HG02884 (cell line): ENCODE data around the gene RNF141.

Experiments used
- ATAC-seq: cut with Tn5 transposase; IDR thresholded peaks from one replicate; pipeline ENCODE4 v1.9.1; 2021; ENCODE audit warnings: mild to moderate bottlenecking, moderate library complexity; ENCODE audit not compliant: unreplicated experiment

Gene RNF141

GRCh38 chr11:10484461-10485180 is 56.4 kb downstream of the RNF141 start:
- no peak for ATAC-seq

DNA sequence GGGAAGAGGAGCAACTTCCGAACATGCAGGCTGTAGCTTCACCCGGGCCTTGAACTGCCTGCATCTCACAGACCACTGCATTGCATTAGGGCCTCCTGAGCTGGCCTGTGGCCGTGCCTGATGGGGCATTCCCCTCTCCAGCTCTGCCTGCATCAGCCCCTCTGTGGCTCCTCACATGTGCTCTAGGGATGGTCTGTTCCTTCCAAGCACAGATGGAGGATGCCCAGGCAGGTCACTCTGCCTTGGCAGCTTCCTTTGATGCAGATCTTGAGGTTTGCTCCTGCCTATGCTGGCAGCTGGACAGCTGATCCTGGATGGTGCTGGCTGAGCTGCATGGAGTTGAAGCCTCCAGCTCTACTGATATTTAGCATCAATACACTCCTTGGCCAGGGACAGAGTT is 57.4 kb downstream of the RNF141 start:
- ATAC-seq, result no peak

DNA sequence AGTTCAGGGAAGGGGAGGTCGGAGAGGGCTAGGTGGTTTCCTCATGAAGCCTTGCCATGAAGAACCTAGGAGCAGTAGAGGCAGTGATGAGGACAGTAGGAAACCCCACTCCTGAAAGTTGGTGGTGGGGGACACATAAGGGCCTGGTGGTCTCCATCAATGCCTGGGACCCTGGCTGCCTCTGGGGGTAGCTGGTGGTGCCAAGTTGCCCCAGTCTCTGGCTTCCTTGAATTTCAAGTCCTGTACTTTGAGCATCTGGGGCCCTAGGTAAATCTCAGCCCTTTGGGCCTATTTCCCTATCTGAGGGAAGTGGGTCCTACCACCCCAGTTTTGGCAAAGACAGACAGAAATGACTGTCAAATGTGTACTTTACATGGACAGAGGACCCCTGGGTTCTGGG is 57.8 kb downstream of the RNF141 start:
- ATAC-seq, result no peak

DNA sequence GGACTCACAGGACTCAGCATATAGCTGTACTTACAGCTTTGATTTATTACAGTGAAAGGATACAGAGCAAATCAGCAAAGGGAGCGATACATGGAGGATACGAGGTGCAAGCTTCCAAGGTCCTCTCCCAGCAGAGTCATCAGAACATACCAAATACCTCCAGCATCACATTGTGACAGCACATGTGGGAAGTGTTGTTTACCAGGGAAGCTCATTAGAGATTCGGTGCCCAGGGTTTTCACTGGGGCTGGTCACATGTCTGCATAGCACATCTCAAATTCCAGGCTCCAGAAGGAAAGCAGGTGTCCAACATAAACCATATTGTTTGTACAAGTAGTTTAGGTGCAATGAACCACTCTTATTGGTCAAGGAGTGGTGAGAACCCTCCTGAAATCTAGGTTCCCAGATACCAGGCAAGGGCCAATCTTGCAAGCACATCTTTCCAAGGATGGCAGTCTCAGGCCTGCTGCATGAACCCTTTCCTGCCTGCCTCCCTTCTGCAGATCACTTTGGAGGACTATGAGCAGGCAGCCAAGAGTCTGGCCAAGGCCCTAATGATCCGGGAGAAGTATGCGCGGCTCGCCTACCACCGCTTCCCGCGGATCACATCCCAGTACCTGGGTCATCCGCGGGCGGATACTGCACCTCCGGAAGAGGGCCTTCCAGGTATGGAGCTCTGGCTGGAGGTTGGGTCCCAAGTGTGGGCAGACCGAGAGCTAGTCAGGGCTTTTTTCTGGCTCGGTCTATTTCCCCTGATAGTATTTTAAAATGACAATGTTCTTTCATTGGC is 59.2 kb downstream of the RNF141 start:
- ATAC-seq, result no peak

DNA sequence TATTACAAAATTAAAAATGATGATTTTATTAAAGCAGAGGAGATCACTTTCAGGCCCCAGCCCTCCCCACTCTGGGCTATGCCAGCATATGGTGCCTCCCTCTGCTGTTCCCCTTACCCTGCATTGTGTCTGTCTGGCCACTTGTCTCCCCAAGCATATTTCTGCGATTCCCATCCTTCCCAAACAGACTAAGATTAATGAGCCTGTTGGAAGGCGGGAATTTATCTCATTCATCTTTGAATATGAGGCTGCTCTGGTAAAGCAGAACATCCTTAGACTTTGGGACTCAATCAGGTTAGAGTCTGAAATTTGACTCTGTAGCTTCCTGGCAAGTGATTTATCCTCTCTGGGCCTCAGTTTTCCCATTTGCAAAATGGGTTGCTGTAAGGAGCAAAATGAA is 60.2 kb downstream of the RNF141 start:
- no peak for ATAC-seq

GRCh38 chr11:10480026-10480425 is 61.0 kb downstream of the RNF141 start:
- ATAC-seq, result no peak

- no peak for ATAC-seq
Measured at GRCh38 chr11:10478574-10479550, 62.1 kb downstream of the RNF141 start.

DNA sequence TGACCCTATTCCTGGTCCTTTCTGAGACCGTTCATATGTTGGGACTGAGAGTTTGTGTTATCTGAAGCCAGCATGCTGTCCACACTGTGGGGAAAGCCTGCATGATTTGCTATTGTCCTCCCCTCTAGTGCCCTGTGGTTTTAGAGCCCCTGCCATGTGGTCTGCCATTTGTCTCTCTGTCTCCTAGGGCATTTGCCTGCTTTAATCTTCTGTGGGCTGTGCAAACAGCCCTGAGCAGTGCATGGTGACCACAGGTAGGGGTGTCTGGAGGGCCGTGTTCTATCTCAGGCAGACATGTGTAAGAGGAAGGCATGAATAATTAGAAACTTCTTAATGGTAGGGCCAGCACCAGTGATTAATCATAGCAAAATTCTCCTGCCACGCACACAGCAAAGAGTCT is 62.9 kb downstream of the RNF141 start:
- no peak for ATAC-seq

GRCh38 chr11:10477690-10478046 is 63.3 kb downstream of the RNF141 start:
- no peak for ATAC-seq

DNA sequence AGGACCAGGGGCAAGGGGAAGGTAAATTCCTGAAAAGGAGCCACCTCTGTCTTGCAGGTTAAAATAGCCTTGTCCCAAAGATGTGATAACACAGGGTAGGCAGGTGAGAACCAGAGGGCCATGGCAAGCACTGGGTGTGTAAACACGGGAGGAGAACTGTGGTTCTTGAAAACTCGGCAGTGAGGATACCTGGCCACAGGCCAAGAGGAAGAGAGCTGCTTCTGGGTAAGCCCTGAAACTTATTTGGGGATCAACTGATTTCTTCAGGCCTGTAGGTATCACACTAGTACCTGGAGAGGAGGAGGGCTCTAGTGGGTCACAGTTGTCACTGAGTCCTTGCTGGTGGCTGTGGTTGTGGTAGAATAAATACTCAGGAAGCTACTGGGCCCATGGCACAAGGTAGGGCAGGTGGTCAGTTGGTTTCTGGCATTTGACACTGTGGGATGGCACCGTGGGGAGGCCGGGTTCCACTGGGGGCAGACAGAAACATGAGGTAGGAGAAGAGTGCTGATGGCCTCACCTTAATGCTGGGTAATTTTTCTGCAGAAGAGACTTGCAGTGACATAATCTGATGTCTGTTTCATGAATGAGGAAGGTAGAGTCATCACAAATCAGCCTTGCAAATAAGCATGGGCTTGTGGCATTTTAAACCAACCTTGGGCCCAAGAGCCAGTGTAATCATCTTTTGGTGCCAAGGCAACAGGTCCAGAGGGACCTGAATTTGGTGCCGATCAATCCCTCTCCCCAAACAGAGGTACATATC is 63.9 kb downstream of the RNF141 start:
- no peak for ATAC-seq

- ATAC-seq, result no peak
Measured at GRCh38 chr11:10476342-10476741, 64.6 kb downstream of the RNF141 start.

- no peak for ATAC-seq
Measured at GRCh38 chr11:10474551-10474950, 66.4 kb downstream of the RNF141 start.

- ATAC-seq, result no peak
Measured at GRCh38 chr11:10473371-10473770, 67.6 kb downstream of the RNF141 start.

- no peak for ATAC-seq
Measured at GRCh38 chr11:10462746-10463300, 78.2 kb downstream of the RNF141 start.
